Adipocyte (in vitro differentiated cells): ENCODE data around the gene ZNF280A.
"Not testable (repeated sequence)": the region's sequence is repeated elsewhere in the genome, so short reads cannot be mapped to it uniquely, and the experiment has no call there.

ENCODE experiments used
- DNase-seq: peaks from one replicate; pipeline ENCODE4 v3.0.0-alpha.2; 2015; ENCODE audit warnings: low read depth
- H3K27me3 ChIP-seq: replicated peaks from 2 replicates; pipeline ENCODE4 v1.7.0; 2013; ENCODE audit warnings: mild to moderate bottlenecking, low read length, moderate library complexity; ENCODE audit not compliant: control insufficient read depth, insufficient read depth
- H3K36me3 ChIP-seq: 2 replicates; pipeline ENCODE4 v1.7.0; 2013; ENCODE audit warnings: low read length, mild to moderate bottlenecking, moderate library complexity; ENCODE audit not compliant: control insufficient read depth, insufficient read depth, severe bottlenecking
- H3K4me1 ChIP-seq: 2 replicates; pipeline ENCODE4 v1.7.0; 2013; ENCODE audit warnings: mild to moderate bottlenecking, low read length, moderate library complexity; ENCODE audit not compliant: control insufficient read depth, insufficient read depth
- H3K4me3 ChIP-seq: 2 replicates; pipeline ENCODE4 v1.7.0; 2013; ENCODE audit warnings: mild to moderate bottlenecking, low read length, moderate library complexity
- H3K9ac ChIP-seq: 2 replicates; pipeline ENCODE4 v1.7.0; 2013; ENCODE audit warnings: mild to moderate bottlenecking, low read length, moderate library complexity
- H3K9me3 ChIP-seq: 2 replicates; pipeline ENCODE4 v1.7.0; 2013; ENCODE audit warnings: mild to moderate bottlenecking, low read length, moderate library complexity; ENCODE audit not compliant: control insufficient read depth

The ZNF280A gene

GRCh38 chr22:22484023-22484422 lies 36.0 kb downstream of the ZNF280A start:
- Histone ChIP-seq H3K9me3 (no peaks in the 10 kb centered on the region), H3K36me3 (peaks cover 5% of the 10 kb centered on the region), H3K27me3 (no peaks in the 10 kb centered on the region), H3K4me1 (no peaks in the 10 kb centered on the region), H3K4me3 (no peak overlapping the region), H3K9ac (no peak overlapping the region)
- no peak for DNase-seq

- Histone ChIP-seq H3K9me3 (no peaks in the 10 kb centered on the region), H3K4me1 (no peaks in the 10 kb centered on the region), H3K9ac (no peak overlapping the region), H3K27me3 (no peaks in the 10 kb centered on the region), H3K4me3 (no peak overlapping the region), H3K36me3 (no peaks in the 10 kb centered on the region)
- no peak for DNase-seq
Observed at GRCh38 chr22:22480940-22481339, 39.1 kb downstream of the ZNF280A start.

GRCh38 chr22:22479999-22480532 lies 40.0 kb downstream of the ZNF280A start:
- no peaks in the 10 kb centered on the region for H3K27me3 ChIP-seq
- no peaks in the 10 kb centered on the region for H3K4me1 ChIP-seq
- H3K4me3 ChIP-seq, result no peak overlapping the region
- no peak overlapping the region for H3K9ac ChIP-seq
- H3K9me3 ChIP-seq, result no peaks in the 10 kb centered on the region
- DNase-seq, result no peak
- H3K36me3 ChIP-seq, result no peaks in the 10 kb centered on the region

- Histone ChIP-seq H3K27me3 (no peaks in the 10 kb centered on the region), H3K4me1 (no peaks in the 10 kb centered on the region), H3K9ac (no peak overlapping the region), H3K36me3 (no peaks in the 10 kb centered on the region), H3K9me3 (no peaks in the 10 kb centered on the region), H3K4me3 (no peak overlapping the region)
- DNase-seq, result no peak
Observed at GRCh38 chr22:22479116-22479515, 41.0 kb downstream of the ZNF280A start.

GRCh38 chr22:22478470-22478869 lies 41.6 kb downstream of the ZNF280A start:
- Histone ChIP-seq H3K9ac (no peak overlapping the region), H3K36me3 (no peaks in the 10 kb centered on the region), H3K4me3 (no peak overlapping the region), H3K4me1 (no peaks in the 10 kb centered on the region), H3K27me3 (no peaks in the 10 kb centered on the region), H3K9me3 (no peaks in the 10 kb centered on the region)
- no peak for DNase-seq

- peaks cover 2% of the 10 kb centered on the region for H3K4me1 ChIP-seq
- no peak for DNase-seq
Observed at GRCh38 chr22:22474733-22475132, 45.3 kb downstream of the ZNF280A start.

GRCh38 chr22:22471104-22471503 lies 49.0 kb downstream of the ZNF280A start:
- not testable (repeated sequence) for H3K9ac ChIP-seq, H3K9me3 ChIP-seq, DNase-seq, H3K4me1 ChIP-seq, H3K27me3 ChIP-seq, H3K36me3 ChIP-seq, H3K4me3 ChIP-seq

More at GRCh38 chr22:22474733-22475132, 45.3 kb downstream of the ZNF280A start:
- Histone ChIP-seq H3K9ac (no peak overlapping the region), H3K36me3 (no peaks in the 10 kb centered on the region), H3K4me3 (no peak overlapping the region), H3K27me3 (peaks cover 9% of the 10 kb centered on the region), H3K9me3 (no peaks in the 10 kb centered on the region)

GRCh38 chr22:22469527-22469926 lies 50.5 kb downstream of the ZNF280A start:
- DNase-seq, result no peak
- no peak overlapping the region for H3K9ac ChIP-seq
- H3K4me3 ChIP-seq, result no peak overlapping the region
- H3K4me1 ChIP-seq, result peaks cover 2% of the 10 kb centered on the region
- H3K27me3 ChIP-seq, result peaks cover 16% of the 10 kb centered on the region
- no peaks in the 10 kb centered on the region for H3K9me3 ChIP-seq
- H3K36me3 ChIP-seq, result no peaks in the 10 kb centered on the region

GRCh38 chr22:22468794-22469469 lies 51.1 kb downstream of the ZNF280A start:
- not testable (repeated sequence) for DNase-seq, H3K4me3 ChIP-seq, H3K9ac ChIP-seq

GRCh38 chr22:22467112-22467511 lies 53.0 kb downstream of the ZNF280A start:
- Histone ChIP-seq H3K4me3 (no peak overlapping the region), H3K27me3 (peaks cover 34% of the 10 kb centered on the region), H3K4me1 (peaks cover 2% of the 10 kb centered on the region), H3K9me3 (no peaks in the 10 kb centered on the region), H3K9ac (no peak overlapping the region), H3K36me3 (no peaks in the 10 kb centered on the region)
- DNase-seq, result no peak

More at GRCh38 chr22:22468794-22469469, 51.1 kb downstream of the ZNF280A start:
- peaks cover 20% of the 10 kb centered on the region for H3K27me3 ChIP-seq
- H3K4me1 ChIP-seq, H3K9me3 ChIP-seq, H3K36me3 ChIP-seq: not testable (repeated sequence)

GRCh38 chr22:22465782-22466181 lies 54.3 kb downstream of the ZNF280A start:
- Histone ChIP-seq H3K27me3 (peaks cover 31% of the 10 kb centered on the region), H3K9me3 (no peaks in the 10 kb centered on the region), H3K9ac (no peak overlapping the region), H3K4me3 (no peak overlapping the region), H3K36me3 (no peaks in the 10 kb centered on the region), H3K4me1 (peaks cover 2% of the 10 kb centered on the region)
- DNase-seq, result no peak
